ENCODE data around the gene SSR4.

The SSR4 gene

GRCh38 chrX:153782313-153782712 lies 12.2 kb upstream of the SSR4 start:
- no peak for DNase-seq

GRCh38 chrX:153782871-153783270 lies 11.6 kb upstream of the SSR4 start:
- no peak for DNase-seq

GRCh38 chrX:153783378-153784013 lies 11.0 kb upstream of the SSR4 start:
- no peak for DNase-seq

GRCh38 chrX:153784325-153784967 lies 10.0 kb upstream of the SSR4 start:
- no peak for DNase-seq

GRCh38 chrX:153786669-153787068 lies 7.8 kb upstream of the SSR4 start:
- no peak for DNase-seq

- no peak for DNase-seq
Observed at GRCh38 chrX:153789654-153790053, 4.8 kb upstream of the SSR4 start.

- DNase-seq: no peak
Observed at GRCh38 chrX:153791104-153791852, 3.2 kb upstream of the SSR4 start.

- DNase-seq: no peak
Observed at GRCh38 chrX:153792368-153792767, 2.1 kb upstream of the SSR4 start.

- DNase-seq: no peak
Observed at GRCh38 chrX:153793291-153793690, 1.2 kb upstream of the SSR4 start.

GRCh38 chrX:153794897-153795816 lies 689 bp downstream of the SSR4 start:
- no peak for DNase-seq

GRCh38 chrX:153797415-153798015 lies 3.0 kb downstream of the SSR4 start:
- no peak for DNase-seq

GRCh38 chrX:153799326-153799725 lies 4.9 kb downstream of the SSR4 start:
- no peak for DNase-seq

- DNase-seq: no peak
Observed at GRCh38 chrX:153800177-153800722, 5.8 kb downstream of the SSR4 start.

- no peak for DNase-seq
Observed at GRCh38 chrX:153800746-153801145, 6.3 kb downstream of the SSR4 start.

- no peak for DNase-seq
Observed at GRCh38 chrX:153801669-153802068, 7.2 kb downstream of the SSR4 start.

GRCh38 chrX:153802513-153803045 lies 8.1 kb downstream of the SSR4 start:
- DNase-seq: no peak

- no peak for DNase-seq
Observed at GRCh38 chrX:153803211-153804099, 9.0 kb downstream of the SSR4 start.

GRCh38 chrX:153804100-153804595 lies 9.7 kb downstream of the SSR4 start:
- DNase-seq: no peak

- no peak for DNase-seq
Observed at GRCh38 chrX:153804621-153805020, 10.2 kb downstream of the SSR4 start.

- no peak for DNase-seq
Observed at GRCh38 chrX:153805436-153805835, 11.0 kb downstream of the SSR4 start.

Data from SW 1271 (cell line).